Neutrophil (primary cell): ENCODE data around the gene APOC3.

Experiments used
- H3K27ac ChIP-seq: fragments of 200-600 bp; sonication (generic); 2 replicates; pipeline ENCODE4 v1.5.1; 2016; ENCODE audit warnings: mild to moderate bottlenecking, moderate library complexity
- H3K27me3 ChIP-seq: fragments of 200-600 bp; sonication (generic); 2 replicates; pipeline ENCODE4 v1.6.0; 2016; ENCODE audit warnings: mild to moderate bottlenecking
- H3K36me3 ChIP-seq: fragments of 200-600 bp; sonication (generic); 2 replicates; pipeline ENCODE4 v1.5.1; 2017
- H3K4me1 ChIP-seq, 2 experiments: fragments of 200-600 bp in 1 of 2; sonication (generic) in 1 of 2; 1 replicate in 1 of 2; 2 replicates in 1 of 2; pipeline versions ENCODE4 v1.5.1 to v1.6.1; 2013 to 2016; ENCODE audit warnings: low read depth in 1 of 2, low read length in 1 of 2, mild to moderate bottlenecking in 1 of 2, moderate library complexity in 1 of 2; ENCODE audit not compliant: control insufficient read depth in 1 of 2, insufficient read depth in 1 of 2
- H3K4me3 ChIP-seq, 2 experiments: fragments of 200-600 bp in 1 of 2; sonication (generic) in 1 of 2; 1 replicate in 1 of 2; 2 replicates in 1 of 2; pipeline ENCODE4 v1.5.1; 2013 to 2016; ENCODE audit warnings: low read depth in 1 of 2, low read length in 1 of 2, mild to moderate bottlenecking in 1 of 2, moderate library complexity in 1 of 2
- H3K9me3 ChIP-seq: fragments of 200-600 bp; sonication (generic); 2 replicates; pipeline ENCODE4 v1.5.1; 2016
- TF ChIP-seq, protein P1 (sequence below): fragments of 200-600 bp; sonication (generic); IDR thresholded peaks from 2 replicates; pipeline ENCODE4 v1.5.1; 2016; ENCODE audit warnings: antibody characterized with exemption

APOC3 gene

DNA sequence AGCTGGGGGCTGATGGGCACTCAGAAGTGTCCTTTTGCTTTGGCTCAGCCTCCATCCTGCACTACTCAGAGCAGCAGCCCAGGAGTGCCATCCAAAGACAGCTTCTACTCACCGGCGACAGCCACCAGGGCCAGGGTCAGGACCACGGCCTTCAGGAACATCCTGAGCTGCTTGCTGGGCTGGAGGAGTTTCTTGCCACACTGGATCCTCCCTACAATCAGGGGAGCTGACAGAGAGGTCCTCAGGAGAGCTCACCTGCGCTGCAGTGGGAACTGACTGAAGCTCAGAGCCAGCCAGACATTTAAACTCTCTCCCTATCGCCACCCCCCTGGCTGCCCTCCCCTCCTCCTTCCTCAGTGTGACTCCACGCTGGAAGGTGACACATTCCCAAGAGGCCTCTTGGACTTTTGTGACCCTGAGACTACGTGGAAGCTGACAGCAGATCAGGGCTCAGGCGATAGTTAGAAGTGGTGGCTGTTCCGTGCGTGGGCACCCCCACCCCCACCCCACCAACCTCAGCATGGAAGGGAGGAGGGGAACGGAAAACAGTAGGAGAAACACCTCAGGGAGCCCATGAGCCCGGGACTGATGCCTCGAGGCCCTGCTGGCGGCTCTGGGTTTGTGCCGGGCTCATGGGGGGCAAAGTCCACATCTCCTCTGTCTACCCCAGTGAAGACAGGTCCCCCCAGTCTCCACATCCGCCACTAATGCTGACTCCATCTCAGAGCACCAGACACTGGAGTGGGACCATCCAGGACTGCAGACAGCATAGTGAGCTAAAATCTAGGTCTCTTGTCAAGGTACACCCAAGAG is 6.5 kb upstream of the APOC3 start, which contains the start of gene APOA4:
Gene APOA4, minus strand, starts transcription at position 274 of the 813 bp plus-strand sequence. Its CDS starts 113 bp downstream, at position 161.
- no peaks in the 10 kb centered on the region for H3K36me3 ChIP-seq
- H3K4me3 ChIP-seq = no peak within 1 kb of the TSS
- no peak within 1 kb of the TSS for H3K27ac ChIP-seq
- TF ChIP-seq, protein P1, sequence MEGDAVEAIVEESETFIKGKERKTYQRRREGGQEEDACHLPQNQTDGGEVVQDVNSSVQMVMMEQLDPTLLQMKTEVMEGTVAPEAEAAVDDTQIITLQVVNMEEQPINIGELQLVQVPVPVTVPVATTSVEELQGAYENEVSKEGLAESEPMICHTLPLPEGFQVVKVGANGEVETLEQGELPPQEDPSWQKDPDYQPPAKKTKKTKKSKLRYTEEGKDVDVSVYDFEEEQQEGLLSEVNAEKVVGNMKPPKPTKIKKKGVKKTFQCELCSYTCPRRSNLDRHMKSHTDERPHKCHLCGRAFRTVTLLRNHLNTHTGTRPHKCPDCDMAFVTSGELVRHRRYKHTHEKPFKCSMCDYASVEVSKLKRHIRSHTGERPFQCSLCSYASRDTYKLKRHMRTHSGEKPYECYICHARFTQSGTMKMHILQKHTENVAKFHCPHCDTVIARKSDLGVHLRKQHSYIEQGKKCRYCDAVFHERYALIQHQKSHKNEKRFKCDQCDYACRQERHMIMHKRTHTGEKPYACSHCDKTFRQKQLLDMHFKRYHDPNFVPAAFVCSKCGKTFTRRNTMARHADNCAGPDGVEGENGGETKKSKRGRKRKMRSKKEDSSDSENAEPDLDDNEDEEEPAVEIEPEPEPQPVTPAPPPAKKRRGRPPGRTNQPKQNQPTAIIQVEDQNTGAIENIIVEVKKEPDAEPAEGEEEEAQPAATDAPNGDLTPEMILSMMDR = no peak
- H3K27me3 ChIP-seq = no peaks in the 10 kb centered on the region
- no peaks in the 10 kb centered on the region for H3K4me1 ChIP-seq
- no peaks in the 10 kb centered on the region for H3K9me3 ChIP-seq

DNA sequence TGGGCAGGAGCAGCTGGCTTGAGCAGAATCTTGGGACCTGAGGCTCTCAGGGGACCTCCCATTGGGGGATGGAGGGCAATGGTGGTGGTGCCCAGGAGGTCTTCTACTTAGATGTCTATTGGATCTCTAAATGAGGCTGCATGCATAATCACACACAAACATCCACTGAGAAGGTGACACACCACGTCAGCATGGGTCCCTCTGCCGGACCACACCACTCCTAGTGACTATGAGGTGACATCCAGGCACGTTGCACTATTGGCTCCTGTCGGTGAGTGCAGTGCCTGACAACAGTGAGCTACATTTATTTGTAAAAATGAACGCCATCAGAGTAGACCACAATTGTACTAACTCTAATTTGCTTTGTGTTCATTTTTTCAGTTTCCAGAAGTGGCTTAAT is 4.3 kb upstream of the APOC3 start:
- TF ChIP-seq, protein P1 = no peak
- Histone ChIP-seq H3K9me3 (no peaks in the 10 kb centered on the region), H3K27ac (no peak overlapping the region), H3K4me1 (no peaks in the 10 kb centered on the region), H3K27me3 (no peaks in the 10 kb centered on the region), H3K4me3 (no peak overlapping the region), H3K36me3 (no peaks in the 10 kb centered on the region)

DNA sequence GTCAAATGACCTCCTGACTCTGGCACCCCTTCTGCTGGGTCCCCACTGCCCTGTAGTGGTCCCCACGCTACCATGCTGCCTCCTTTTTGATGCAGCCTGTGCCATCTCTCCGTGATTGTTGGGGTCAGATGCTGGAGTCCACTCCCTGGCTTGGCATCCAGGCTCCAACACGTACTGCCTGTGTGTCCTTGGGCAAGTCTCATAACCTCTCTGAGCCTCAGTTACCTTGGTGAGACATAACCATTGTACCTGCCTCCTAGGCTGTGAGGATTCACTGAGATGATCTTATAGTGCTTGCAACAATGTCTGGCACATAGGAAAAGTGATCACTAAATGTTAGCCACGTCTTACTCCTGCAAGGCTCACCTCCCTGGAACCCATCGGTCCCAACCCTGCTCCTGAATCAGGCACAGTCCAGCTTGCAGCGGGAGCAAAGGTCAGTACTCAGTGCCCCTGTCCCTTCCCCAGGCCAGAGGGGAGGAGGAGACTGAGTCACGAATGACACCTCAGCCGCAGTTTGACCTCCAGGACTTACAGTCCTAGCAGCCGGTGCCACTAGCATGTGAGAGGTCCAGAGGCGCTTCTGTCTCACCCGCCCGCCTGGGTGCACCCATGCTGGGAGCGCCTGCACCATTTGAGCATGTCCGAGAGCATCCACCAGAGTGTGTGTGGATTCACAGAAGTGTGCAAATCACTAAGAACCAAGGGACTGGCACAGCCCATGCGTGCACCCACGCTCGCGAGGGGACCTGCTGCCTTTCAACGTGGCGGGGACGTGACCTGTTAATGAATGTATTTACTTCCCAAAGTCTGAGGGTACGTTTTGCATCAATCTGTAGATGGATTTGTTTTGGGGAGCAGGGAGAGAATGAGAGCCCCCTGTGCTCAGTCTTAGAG is 3.6 kb upstream of the APOC3 start:
- no peak overlapping the region for H3K4me3 ChIP-seq

DNA sequence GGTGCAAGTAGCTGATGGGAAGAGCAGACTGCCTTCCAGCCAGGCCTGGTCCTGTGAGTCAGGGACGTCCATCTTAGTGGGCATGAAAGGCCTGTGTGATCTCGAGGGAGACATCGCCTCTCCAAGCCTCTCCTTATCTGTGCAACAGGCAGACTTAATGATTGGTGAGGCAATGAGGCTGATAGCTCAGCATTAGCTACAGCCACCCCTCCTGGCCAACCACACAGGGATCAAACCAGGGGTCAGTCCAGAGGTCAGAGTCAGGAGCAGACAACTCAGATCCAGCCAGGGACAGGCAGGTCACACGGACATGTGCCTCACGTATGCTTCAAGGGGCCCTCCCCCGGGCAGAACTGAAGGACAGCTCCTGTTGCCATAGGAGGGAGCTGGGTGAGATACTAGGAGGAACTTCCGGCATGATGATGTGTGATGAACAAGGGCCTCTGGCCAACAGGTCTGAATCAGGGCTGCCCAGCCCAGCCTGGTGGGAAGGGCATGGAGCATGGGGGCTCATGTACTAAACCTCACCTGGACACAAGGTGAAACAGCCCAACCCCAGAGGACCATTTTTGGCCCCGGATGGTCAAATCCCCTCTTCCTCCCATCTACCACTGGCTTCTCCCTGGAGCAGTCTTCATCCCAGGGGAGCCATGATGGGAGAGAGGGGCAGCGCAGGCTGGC is 2.8 kb upstream of the APOC3 start:
- no peaks in the 10 kb centered on the region for H3K9me3 ChIP-seq
- no peaks in the 10 kb centered on the region for H3K4me1 ChIP-seq
- no peaks in the 10 kb centered on the region for H3K36me3 ChIP-seq
- no peaks in the 10 kb centered on the region for H3K27me3 ChIP-seq
- TF ChIP-seq, protein P1 = no peak
- H3K27ac ChIP-seq = no peak overlapping the region
- H3K4me3 ChIP-seq = no peak overlapping the region

More for the DNA sequence above, 3.6 kb upstream of the APOC3 start:
- Histone ChIP-seq H3K27me3 (no peaks in the 10 kb centered on the region), H3K4me1 (no peaks in the 10 kb centered on the region), H3K9me3 (no peaks in the 10 kb centered on the region), H3K36me3 (no peaks in the 10 kb centered on the region), H3K27ac (no peak overlapping the region)
- TF ChIP-seq, protein P1 = no peak

DNA sequence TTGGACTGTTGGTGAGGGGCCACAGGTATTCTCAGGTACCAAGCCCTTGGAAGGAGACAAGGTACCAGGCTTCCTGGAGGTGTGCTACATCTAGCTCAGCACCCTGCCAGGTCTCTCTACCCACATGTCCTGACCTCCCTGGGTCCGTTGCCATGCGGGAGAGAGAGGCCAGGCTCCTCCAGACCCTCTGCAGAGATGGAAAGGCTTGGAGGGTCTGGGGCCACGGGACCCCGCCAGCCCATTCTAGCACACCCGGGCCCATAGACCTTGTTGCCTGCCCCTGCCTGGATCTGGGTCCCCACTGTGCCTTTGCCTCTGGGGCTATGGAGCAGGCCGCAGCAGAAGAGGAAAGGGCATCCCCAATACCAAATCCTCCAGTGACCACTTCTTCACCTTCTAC is 2.2 kb upstream of the APOC3 start:
- Histone ChIP-seq H3K27me3 (no peaks in the 10 kb centered on the region), H3K4me1 (no peaks in the 10 kb centered on the region), H3K36me3 (no peaks in the 10 kb centered on the region), H3K4me3 (no peak overlapping the region), H3K27ac (no peak overlapping the region), H3K9me3 (no peaks in the 10 kb centered on the region)
- TF ChIP-seq, protein P1 = no peak
